Right ventricle myocardium superior (tissue), 1 donor: ENCODE measurements around the gene BET1. TPM values are rescaled to one million over a fixed set of nuclear protein-coding genes. Genes with fewer than 3 reads are reported as not detected.
"Not testable (repeated sequence)": the region's sequence is repeated elsewhere in the genome, so short reads cannot be mapped to it uniquely, and the experiment has no call there.

Experiments used
- ATAC-seq: fragments of 200-7000 bp; cut with Tn5 transposase; one replicate; pipeline ENCODE4 v1.9.1; 2020; ENCODE audit warnings: mild to moderate bottlenecking; ENCODE audit not compliant: poor library complexity
- DNase-seq: peaks from one replicate; pipeline ENCODE4 v3.0.0-alpha.2; 2020
- intact Hi-C: fragments of 100-400 bp; cut with DNase I; formaldehyde crosslinking; loops from one replicate; pipeline ENCODE4 v1.11.2; 2022
- long read RNA-seq: library from polyadenylated mRNA; unstranded; transcript quantifications from one replicate; pipeline ENCODE4 v2.0.0, GENCODE V29; 2021
- total RNA-seq: library from RNA; stranded (reverse); fragmentation: NEBNext Ultra II Directional; extraction: Animal tissue kit (Norgen Biotek cat#: 25700); gene quantifications from one replicate; pipeline ENCODE4 v1.2.1, GENCODE V29; 2021
- donor health status: DM: no; HTN: yes; CAD: no; lungs with severe emphysema.

BET1 gene
- total RNA-seq: 12.6 TPM
- long read RNA-seq, transcript BET1-201 (4 exons, 1,504 nt): major isoform, 8 of 11 reads
- long read RNA-seq, partial matches to known transcripts: 0 of 11 reads
- long read RNA-seq, other reads (novel, unspliced or antisense): 3 of 11 reads

GRCh38 chr7:94004024-94004951, at the start of gene BET1:
BET1 (minus strand) TSS chr7:94004355; CDS start chr7:94004216, 139 bp downstream.
- peak; percentile 100 for ATAC-seq
- intact Hi-C loops: no loop called here
- DNase-seq: peak; percentile 98

- ATAC-seq (no peak), DNase-seq (no peak)
- intact Hi-C loops: no loop called here
Measured at GRCh38 chr7:94053532-94053931, 49.4 kb upstream of the BET1 start.

GRCh38 chr7:94052398-94053180, 48.4 kb upstream of the BET1 start:
- intact Hi-C loops: no loop called here
- DNase-seq (no peak), ATAC-seq (no peak)

GRCh38 chr7:94050046-94050445, 45.9 kb upstream of the BET1 start:
- intact Hi-C loops: no loop called here
- DNase-seq (no peak), ATAC-seq (no peak)

GRCh38 chr7:94049615-94050014, 45.5 kb upstream of the BET1 start:
- intact Hi-C loops: no loop called here
- DNase-seq: no peak

GRCh38 chr7:94048755-94049154, 44.6 kb upstream of the BET1 start:
- intact Hi-C loops: no loop called here
- ATAC-seq: no peak
- no peak for DNase-seq

More at GRCh38 chr7:94049615-94050014, 45.5 kb upstream of the BET1 start:
- no peak for ATAC-seq

GRCh38 chr7:94047956-94048355, 43.8 kb upstream of the BET1 start:
- DNase-seq: no peak
- intact Hi-C loops: no loop called here
- ATAC-seq: no peak

- ATAC-seq (no peak), DNase-seq (no peak)
- intact Hi-C loops: no loop called here
Measured at GRCh38 chr7:94045581-94045980, 41.4 kb upstream of the BET1 start.

- DNase-seq (no peak), ATAC-seq (no peak)
- intact Hi-C loops: no loop called here
Measured at GRCh38 chr7:94044806-94045205, 40.7 kb upstream of the BET1 start.

- DNase-seq (no peak), ATAC-seq (no peak)
- intact Hi-C loops: no loop called here
Measured at GRCh38 chr7:94043299-94043698, 39.1 kb upstream of the BET1 start.

GRCh38 chr7:94042381-94042780, 38.2 kb upstream of the BET1 start:
- DNase-seq: no peak
- ATAC-seq: no peak
- intact Hi-C loops: no loop called here

- intact Hi-C loops: no loop called here
- no peak for DNase-seq
- no peak for ATAC-seq
Measured at GRCh38 chr7:94041529-94041928, 37.4 kb upstream of the BET1 start.

- ATAC-seq (no peak), DNase-seq (no peak)
- intact Hi-C loops: no loop called here
Measured at GRCh38 chr7:94040254-94040653, 36.1 kb upstream of the BET1 start.

- ATAC-seq: no peak
- DNase-seq: no peak
- intact Hi-C loops: no loop called here
Measured at GRCh38 chr7:94039368-94040035, 35.3 kb upstream of the BET1 start.

- intact Hi-C loops: no loop called here
- no peak for ATAC-seq
- DNase-seq: no peak
Measured at GRCh38 chr7:94031865-94032264, 27.7 kb upstream of the BET1 start.

GRCh38 chr7:94030634-94031033, 26.5 kb upstream of the BET1 start:
- ATAC-seq: no peak
- intact Hi-C loops: no loop called here
- no peak for DNase-seq

GRCh38 chr7:94029976-94030375, 25.8 kb upstream of the BET1 start:
- no peak for DNase-seq
- intact Hi-C loops: no loop called here
- no peak for ATAC-seq

- intact Hi-C loops: no loop called here
- ATAC-seq (no peak), DNase-seq (no peak)
Measured at GRCh38 chr7:94028768-94029167, 24.6 kb upstream of the BET1 start.

- DNase-seq, ATAC-seq, intact Hi-C loops: not testable (repeated sequence)
Measured at GRCh38 chr7:94026619-94027018, 22.5 kb upstream of the BET1 start.
